Stimulated activated CD8-positive, alpha-beta memory T cell treated with anti-CD3 and anti-CD28 coated beads, Interleukin-7, amount 100 ng/mL, for 1 hour (primary cell): ENCODE measurements around the gene SIRT6.
"Not testable (repeated sequence)": the region's sequence is repeated elsewhere in the genome, so short reads cannot be mapped to it uniquely, and the experiment has no call there.

Experiments used
- DNase-seq, 2 donors: peaks; one replicate each; pipeline ENCODE4 v3.0.0-alpha.2; 2020; ENCODE audit warnings: low read depth in 2 of 2

The SIRT6 gene

DNA sequence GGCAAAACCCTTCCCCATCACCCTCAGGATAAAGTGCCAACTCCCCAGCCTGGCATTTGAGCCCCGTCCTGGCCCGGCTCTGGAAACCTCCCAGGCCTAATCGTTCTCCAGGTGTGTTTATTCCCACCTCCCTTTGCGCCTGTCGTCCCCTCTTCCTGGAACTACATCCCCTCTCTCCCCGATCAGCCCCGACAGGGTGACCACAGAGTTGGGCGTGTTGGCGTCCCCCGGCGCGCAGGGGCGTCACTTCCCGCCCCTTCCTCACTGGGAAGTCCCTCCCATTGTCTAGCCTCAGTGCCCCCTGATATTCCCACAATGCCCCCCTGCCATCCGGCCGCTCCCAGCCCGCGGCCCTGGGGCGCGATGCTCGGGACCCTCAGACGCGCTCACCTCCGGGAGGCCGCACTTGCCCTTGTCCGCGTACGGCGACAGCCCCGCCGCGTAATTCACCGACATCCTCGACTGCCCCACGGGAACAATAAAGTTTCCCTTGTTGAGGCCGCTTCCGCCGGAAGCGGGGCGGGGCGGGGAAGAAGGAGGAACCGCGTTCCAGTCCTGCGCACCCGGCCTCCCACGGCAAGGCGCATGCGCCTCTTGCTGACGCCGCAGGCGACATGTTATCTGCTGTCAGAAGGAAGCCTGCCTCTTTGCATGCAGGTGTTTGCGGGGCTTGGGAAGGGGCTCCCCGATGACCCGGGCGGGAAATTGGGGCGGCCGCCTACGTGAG lies at the start of gene SIRT6, which contains the start of gene ANKRD24:
Gene SIRT6 (minus strand): TSS at position 480 of the 727 bp plus-strand sequence. CDS start 24 bp downstream, at position 456.
Gene ANKRD24 (plus strand): TSS at position 606 of the 727 bp plus-strand sequence. CDS start 3,737 bp downstream, outside the sequence.
- DNase-seq: peak; percentile 92 to 93

DNA sequence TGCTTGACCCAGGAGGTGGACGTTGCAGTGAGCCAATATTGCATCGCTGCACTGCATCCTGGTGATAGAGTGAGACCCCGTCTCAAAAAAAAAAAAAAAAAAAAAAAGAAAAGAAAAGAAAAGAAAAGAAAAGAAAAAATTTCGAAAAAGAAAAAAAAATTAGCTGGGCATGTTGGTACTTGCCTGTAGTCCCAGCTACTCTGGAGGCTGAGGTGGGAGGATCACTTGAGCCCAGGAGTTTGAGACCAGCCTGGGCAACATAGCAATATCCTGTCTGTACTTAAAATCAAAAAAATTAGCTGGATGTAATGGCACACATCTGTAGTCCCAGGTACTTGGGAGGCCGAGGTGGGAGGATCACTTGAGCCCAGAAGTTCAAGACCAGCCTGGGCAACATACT lies 49.8 kb upstream of the SIRT6 start:
- DNase-seq: not testable (repeated sequence)

DNA sequence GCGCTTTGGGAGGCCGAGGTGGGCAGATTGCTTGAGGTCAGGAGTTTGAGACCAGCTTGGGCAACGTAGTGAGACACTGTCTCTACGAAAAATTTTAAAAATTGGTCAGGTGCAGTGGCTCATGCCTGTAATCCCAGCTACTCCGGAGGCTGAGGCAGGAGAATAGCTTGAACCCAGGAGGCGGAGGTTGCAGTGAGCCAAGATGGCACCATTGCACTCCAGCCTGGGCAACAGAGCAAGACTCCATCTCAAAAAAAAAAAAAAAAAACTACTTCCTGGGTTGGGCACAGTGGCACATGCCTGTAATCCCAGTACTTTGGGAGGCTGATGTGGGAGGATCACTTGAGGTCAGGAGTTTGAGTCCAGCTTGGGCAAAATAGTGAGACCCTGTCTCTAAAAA lies 49.2 kb upstream of the SIRT6 start:
- DNase-seq: not testable (repeated sequence)

DNA sequence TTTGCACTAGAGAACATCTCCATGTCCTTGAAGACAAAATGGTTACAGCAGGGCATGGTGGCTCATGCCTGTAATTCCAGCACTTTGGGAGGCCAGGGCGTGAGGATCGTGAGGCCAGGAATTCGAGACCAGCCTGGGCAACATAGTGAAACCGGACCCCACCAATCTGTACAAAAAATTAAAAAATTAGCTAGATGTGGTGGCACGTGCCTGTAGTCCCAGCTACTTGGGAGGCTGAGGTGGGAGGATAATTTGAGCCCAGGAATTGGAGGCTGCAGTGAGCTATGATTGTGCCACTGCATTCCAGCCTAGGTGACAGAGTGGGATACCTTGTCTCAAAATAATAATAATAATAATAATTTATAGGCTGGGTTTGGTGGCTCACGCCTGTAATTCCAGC lies 47.9 kb upstream of the SIRT6 start:
- DNase-seq: not testable (repeated sequence)

DNA sequence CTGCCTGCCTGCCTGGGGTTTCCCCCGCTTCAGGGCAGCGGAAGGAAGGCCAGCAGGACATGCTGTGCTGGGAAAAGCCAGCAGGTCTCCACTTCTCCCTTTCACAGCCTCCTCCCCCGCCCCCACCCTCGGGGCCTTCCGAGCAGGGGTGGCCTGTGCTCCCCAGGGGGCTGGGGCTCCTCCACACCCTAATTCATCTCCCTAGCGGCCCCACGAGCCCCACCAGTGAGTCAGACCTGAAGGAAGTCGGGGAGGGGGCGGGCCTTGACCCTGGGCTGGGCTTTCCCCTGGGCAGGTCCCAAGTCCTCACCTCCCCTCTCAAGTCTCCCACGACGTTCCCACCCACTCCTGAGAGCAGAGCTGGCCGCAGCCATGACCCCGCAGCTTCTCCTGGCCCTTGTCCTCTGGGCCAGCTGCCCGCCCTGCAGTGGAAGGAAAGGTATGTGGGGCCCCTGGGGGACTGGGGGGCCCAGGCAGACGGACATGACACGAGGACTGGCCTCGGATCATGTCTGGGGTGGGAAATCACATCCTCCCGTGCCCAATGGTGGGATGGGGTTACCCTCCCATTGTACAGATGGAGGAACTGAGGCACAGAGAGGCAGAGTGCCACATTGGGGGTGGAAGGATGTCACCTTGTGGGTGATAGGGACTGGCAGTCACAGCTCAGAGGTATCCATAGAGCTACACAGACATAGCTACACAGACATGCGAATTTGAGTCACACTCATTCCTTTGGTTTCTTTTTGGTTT lies 47.0 kb upstream of the SIRT6 start, which contains the start of gene EBI3:
Gene EBI3 (plus strand): TSS at position 345 of the 753 bp plus-strand sequence. CDS start 28 bp downstream, at position 373.
- no peak for DNase-seq

DNA sequence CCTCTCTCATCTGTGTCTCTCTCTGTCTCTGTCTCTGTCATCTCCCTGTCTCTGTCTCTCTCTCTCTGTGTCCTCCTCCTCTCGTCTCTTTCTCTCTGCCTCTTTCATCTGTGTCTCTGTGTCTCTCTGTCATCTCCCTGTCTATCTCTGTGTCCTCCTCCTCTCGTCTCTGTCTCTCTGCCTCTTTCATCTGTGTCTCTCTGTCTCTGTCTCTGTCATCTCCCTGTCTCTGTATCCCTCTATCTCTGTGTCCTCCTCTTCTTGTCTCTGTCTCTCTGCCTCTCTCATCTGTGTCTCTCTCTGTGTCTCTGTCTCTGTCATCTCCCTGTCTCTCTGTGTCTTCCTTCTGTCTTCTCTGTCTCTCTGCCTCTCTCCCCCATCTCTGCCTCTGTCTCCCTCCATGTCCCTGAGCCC lies 46.4 kb upstream of the SIRT6 start:
- no peak for DNase-seq

DNA sequence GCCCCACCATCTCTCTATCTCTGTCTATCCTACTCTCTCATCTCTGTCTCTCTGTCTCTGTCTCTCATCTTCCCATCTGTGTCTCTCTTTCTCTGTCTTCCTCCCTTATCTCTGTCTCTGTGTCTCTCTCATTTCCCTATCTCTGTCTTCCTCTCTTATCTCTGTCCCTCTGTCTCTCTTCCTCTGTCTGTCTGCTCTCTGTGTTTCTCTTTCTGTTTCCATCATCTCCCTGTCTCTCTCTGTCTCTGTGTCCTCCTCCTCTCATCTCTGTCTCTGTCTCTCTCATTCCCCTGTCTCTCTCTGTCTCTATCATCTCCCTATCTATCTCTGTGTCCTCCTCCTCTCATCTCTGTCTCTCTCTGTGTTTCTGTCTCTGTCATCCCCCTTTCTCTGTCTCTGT lies 45.4 kb upstream of the SIRT6 start:
- DNase-seq: no peak

DNA sequence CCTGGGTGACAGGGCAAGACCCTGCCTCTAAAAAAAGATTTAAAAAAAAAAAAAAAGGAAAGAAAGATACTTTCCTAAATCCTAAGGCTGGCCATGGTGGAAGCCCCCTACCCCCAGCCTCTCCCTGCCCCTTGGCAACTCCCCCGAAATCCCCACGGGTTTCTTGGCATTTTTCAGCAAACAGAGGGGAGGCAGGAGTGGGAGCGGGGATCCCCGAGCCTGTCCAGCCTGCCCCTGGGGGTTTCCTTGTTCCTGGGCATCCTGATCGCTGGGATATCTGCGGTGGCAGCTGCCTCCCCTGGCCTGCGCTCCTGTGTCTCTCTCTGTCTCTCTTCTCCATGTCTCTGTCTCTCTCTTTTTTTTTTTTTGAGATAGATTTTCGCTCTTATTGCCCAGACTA lies 43.5 kb upstream of the SIRT6 start:
- DNase-seq: no peak

DNA sequence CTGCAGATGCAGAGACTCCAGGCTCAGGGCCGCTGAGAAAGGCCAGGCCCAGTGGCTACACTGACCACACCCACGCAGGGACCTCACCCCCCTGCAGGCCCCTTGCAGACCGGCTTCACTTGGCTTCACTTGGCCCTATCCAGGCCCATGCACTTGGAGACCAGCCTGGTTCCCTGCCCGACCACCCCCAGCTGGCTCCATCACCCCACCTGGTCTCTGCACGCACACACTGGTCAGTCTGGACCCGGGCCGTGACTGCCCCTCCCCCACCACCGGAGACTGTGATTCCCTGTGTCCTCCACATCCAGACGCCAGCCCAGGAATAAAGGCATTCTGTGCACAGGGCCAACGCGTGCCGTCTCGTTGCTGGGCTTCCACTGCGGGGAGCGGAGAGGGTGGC lies 42.1 kb upstream of the SIRT6 start:
- no peak for DNase-seq

DNA sequence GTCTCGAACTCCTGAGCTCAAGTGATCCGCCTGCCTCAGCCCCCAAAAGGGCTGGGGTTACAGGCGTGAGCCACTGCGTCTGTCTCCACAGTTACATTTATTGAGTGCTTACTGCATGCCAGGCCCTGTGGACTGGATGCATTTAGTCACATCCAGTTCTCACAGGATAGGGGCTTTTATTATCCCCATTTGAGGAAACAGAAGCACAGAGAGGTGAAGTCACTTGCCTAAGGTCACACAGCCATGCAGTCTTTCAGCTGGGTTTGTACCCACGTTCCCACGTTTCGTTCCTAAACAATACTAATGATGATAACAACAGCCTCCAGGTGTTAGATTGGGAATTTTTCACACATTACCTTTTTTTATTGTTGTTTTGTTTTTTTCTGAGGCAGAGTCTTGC lies 37.8 kb upstream of the SIRT6 start:
- no peak for DNase-seq

DNA sequence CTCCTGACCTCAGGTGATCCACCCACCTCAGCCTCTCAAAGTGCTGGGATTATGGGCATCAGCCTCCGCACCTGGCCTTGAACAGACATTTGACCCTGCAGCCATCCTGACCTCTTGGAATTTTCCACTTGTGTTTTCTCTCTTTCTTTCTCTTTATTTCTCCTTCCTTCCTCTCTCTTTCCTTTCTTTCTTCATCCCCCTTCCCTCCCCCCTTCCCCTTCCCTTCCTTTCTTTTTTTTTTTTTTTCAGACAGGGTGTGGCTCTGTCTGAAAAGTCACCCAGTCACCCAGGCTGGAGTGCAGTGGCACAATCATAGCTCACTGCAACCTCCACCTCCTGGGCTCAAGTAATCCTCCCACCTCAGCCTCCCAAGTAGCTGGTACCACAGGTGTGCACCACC lies 36.2 kb upstream of the SIRT6 start:
- not testable (repeated sequence) for DNase-seq

DNA sequence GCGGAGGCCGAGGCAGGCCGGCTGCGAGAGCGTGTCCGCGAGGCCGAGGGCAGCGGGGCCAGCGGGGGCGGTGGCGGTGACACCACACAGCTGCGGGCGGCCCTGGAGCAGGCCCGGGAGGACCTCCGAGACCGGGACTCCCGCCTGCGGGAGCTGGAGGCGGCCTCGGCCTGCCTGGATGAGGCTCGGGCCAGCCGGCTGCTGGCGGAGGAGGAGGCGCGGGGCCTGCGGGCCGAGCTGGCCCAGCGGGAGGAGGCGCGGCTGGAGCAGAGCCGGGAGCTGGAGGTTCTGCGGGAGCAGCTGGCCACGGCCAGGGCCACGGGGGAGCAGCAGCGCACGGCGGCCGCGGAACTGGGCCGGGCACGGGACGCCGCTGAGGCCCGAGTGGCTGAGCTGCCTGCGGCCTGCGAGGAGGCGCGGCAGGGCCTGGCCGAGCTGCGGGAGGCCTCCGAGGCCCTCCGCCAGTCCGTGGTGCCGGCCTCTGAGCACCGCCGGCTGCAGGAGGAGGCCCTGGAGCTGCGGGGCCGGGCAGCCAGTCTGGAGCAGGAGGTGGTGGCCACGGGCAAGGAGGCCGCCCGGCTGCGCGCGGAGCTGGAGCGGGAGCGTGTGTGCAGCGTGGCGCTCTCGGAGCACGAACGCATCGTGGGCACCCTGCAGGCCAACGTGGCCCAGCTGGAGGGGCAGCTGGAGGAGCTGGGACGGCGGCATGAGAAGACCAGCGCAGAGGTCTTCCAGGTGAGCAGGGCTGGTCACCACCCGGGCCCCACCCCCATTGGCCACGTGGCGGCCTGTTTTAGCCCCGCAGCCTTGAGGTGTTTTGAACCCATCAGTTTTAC lies 35.3 kb upstream of the SIRT6 start:
- no peak for DNase-seq

DNA sequence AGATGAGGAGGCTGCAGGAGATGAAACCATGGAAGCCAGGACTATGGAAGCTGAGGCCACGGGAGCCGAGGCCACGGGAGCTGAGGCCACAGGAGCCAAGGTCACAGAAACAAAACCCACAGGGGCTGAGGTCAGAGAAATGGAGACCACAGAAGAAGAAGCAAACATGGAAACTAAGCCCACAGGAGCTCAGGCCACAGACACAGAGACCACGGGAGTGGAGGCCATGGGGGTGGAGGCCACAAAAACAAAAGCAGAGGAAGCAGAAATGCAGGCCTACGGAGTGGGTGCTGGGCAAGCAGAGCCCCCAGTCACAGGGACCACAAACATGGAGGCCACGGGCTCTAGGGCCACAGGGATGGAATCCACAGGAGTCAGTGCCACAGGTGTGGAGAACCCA lies 34.5 kb upstream of the SIRT6 start:
- DNase-seq: no peak

DNA sequence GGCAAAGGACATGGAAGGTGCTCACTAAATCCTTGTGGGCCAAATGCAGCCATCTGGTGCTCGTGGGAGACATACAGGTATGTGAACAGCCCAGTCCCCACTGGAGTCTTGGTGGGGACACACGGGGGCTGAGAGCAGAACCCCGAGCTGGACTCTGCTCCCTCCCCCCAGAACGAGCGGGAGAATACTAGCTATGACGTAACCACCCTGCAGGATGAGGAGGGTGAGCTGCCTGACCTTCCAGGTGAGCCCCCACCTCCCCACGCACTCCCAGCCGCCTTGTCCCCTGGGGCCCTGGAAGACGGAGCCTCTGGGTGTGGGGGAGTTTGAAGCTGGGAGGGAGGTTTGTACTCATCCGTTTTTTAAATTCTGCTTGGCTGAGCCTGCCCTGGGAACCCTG lies 33.4 kb upstream of the SIRT6 start:
- no peak for DNase-seq

DNA sequence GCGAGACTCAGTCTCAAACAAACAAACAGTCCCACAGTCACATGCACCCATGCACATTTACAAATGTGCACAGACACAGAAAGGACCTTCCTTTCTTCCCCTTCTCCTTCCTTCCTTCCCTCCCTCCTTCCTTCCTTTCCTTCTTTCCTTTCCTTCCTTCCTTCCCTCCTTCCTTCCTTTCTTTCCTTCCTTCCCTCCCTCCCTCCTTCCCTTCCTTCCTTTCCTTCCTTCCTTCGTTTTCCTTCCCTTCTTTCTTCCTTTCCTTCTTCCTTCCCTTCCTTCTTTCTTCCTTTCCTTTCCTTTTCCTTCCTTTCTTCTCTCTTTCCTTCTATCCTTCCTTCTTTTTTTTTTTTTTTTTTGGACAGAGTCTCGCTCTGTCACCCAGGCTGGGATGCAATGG lies 30.8 kb upstream of the SIRT6 start:
- no peak for DNase-seq

DNA sequence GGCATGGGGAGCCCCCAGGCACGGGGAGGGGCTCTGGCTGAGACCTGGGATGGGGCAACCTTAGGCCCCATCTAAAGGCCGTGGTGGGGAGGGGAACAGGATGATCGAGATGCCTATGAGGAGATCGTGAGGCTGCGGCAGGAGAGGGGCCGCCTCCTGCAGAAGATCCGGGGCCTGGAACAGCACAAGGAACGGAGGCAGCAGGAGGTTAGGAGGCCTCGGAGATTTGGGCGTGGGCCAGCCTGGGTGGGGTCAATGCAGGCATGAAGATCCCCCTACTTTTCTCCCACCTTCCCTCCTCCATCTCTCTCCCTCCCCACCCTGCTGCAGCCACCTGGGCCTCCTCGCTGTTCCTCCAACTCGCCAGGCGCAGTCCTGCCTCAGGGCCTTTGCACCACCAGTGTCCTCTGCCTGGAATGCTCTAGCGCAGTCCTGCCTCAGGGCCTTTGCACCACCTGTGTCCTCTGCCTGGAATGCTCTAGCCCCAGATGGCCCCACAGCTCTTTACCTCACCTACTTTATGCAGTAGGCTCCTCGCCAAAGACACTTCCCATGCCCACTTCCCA lies 27.9 kb upstream of the SIRT6 start:
- no peak for DNase-seq

DNA sequence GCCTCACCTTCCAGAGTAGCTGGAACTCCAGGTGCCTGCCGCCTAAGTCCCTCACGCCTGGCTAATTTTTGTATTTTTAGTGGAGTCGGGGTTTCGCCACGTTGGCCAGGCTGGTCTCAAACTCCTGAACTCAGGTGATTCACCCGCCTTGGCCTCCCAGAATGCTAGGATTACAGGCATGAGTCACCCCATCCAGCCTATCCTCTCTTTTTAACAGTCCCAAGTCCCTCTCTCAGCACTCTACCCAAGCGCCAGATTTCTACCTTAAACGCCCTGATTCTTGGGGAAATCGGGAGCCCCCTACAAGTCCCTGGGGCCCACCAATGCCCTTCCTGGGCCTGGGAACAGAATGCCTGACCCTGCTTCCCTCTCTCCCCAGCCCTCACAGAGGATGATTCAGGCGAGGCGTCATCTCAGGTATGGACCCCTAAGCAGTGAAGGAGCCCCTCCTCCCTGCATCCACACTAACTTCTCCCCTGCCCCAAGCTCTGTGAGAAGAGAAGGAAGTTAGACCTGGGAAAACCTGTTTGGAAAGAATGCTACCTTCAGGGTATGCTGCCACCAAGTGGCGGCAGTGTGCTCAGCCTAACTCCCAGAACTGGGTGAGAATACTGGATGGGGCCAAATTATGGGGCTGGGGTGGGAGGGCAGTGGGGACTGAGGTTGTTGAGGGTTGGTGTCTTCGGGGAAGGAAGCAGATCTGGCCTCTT lies 26.2 kb upstream of the SIRT6 start:
- DNase-seq: no peak

DNA sequence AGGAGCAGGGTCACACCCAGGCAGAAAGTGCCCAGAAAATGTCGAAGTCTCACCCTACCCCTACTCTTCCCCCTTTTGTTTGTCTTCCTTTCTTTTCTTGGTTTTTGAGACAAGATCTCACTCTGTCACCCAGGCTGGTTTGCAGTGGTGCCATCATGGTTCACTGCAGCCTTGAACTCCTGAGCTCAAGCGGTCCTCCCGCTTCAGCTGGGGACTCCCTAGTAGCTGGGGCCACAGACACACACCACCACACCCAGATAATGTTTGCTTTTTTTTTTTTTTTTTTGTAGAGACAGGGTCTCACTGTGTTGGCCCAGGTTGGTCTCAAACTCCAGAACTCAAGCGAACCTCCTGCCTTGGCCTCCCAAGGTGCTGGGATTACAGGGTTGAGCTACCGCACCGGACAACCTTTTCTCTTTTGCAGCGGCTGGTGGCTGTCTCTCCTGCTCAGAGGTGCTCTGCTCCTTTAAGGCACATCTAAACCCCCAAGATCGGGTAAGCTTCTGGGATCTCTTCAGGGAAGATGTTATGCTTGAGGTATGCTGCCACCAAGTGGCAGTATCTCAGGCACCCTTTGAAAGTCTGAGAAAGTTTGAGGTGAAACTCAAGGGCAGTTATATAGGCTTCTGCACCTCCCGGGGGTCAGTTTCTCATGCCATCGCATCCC lies 24.6 kb upstream of the SIRT6 start:
- DNase-seq: no peak

DNA sequence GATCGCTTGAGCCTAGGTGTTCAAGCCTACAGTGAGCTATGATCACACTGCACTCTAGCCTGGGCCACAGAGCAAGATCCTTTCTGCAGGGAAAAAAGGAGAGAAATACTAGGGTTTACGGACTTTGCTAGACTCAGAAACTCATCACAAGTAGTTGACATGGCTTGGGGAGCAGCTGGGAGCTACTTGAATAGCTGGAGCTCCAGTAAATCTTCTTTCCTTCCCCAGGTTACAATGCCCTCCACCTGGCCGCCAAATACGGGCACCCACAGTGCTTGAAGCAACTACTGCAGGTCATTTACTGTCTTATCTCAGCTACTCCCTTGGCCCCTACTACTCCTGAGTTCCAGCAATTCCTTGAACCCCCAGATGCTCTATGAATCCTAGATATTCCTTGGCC lies 19.4 kb upstream of the SIRT6 start:
- DNase-seq: no peak

DNA sequence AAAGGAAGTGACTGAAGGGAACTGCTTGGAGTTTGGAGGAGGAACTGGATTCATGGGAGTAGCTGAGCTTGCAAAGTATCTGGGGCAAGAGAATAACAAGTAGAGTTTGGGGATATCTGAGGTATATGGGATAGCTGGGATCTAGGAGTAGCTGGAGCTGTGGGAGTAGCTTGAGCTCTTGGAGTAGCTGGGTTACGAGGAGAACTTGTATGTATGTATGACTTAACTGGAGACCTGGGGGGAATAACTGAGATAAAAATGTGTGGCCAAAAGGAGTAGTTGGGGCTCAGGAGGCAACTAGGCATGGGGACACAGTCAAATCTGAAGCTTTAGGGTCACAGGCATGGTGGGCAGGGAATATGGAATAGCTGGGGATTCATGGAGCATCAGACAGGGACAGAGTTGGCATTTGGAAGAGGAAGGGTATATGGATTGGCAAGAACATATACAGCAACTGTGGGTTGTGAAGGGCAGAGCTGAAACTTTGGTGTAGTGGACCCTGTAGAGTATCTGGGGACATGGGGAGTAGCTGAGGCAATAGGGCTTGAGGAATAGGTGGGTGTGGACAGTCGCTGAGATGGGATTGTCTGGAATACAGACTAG lies 18.7 kb upstream of the SIRT6 start:
- no peak for DNase-seq
